ENCODE measurements around the gene UACA.

DNA sequence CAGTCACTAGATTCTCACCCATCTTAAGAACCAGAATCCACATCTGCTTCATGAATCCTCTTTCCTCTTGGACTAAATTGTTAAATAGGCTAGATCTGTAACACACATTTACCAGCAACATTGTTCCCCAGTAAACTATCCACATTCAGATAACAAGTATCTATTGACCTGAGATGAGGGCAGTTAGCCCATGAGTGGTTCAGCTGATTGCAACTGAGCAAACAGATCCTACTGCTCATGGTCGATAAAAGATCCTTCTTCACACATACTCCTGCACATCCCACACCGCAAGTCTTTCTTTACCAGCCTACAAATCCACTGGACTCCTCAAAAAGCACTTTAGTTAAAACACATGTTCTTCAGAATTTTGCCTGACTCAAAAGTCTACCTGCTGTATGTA is 59.2 kb downstream of the UACA start:
- TF ChIP-seq, protein P1, sequence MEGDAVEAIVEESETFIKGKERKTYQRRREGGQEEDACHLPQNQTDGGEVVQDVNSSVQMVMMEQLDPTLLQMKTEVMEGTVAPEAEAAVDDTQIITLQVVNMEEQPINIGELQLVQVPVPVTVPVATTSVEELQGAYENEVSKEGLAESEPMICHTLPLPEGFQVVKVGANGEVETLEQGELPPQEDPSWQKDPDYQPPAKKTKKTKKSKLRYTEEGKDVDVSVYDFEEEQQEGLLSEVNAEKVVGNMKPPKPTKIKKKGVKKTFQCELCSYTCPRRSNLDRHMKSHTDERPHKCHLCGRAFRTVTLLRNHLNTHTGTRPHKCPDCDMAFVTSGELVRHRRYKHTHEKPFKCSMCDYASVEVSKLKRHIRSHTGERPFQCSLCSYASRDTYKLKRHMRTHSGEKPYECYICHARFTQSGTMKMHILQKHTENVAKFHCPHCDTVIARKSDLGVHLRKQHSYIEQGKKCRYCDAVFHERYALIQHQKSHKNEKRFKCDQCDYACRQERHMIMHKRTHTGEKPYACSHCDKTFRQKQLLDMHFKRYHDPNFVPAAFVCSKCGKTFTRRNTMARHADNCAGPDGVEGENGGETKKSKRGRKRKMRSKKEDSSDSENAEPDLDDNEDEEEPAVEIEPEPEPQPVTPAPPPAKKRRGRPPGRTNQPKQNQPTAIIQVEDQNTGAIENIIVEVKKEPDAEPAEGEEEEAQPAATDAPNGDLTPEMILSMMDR (IDR thresholded peaks at IDR 0.05): no peak
- TF ChIP-seq POLR2A (IDR thresholded peaks at IDR 0.05) (no peak), POLR2AphosphoS5 (IDR thresholded peaks at IDR 0.05) (no peak)
